PFSK-1 (cell line): ENCODE results near the gene DCUN1D3.

ENCODE experiments used
- POLR2AphosphoS5 ChIP-seq: IDR thresholded peaks from 2 replicates; pipeline ENCODE4 v1.6.1; 2012; ENCODE audit warnings: low read depth, mild to moderate bottlenecking, control low read depth, low read length, moderate library complexity
- TAF1 ChIP-seq: IDR thresholded peaks from 2 replicates; pipeline ENCODE4 v1.6.1; 2012; ENCODE audit warnings: low read length, control low read depth, borderline replicate concordance; ENCODE audit not compliant: insufficient read depth
- TF ChIP-seq, protein P1 (sequence below), 2 experiments: IDR thresholded peaks; 2 replicates each; pipeline versions ENCODE4 v1.6.1 to v1.8.0; 2011 to 2012; ENCODE audit warnings: low read depth in 2 of 2, low read length in 2 of 2, control low read depth in 1 of 2, inconsistent platforms in 1 of 2, mild to moderate bottlenecking in 1 of 2, moderate library complexity in 1 of 2; ENCODE audit not compliant: insufficient read depth in 1 of 2

DNA sequence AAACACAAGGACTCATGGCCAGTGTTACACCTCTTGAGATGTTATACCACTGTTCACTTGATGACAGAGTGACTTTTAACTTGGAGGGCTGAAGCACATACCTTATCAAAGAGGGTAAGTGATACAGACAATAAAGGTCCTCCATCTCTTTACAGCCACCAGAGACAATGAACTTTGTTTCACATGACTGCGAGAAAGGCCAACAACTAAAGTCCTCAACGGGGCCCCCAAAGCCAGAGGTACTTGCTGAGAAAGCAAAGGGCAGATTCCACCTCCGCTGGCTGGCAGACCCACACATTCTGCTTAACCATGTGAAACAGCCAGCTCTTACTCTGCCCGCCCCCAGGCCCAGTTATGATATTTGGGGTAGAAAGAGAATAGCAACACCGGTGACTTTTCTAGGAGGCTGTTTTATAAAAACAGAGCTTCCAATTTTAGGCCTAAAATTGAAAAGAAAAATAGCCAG is 21.4 kb downstream of the DCUN1D3 start:
- TF ChIP-seq, protein P1, sequence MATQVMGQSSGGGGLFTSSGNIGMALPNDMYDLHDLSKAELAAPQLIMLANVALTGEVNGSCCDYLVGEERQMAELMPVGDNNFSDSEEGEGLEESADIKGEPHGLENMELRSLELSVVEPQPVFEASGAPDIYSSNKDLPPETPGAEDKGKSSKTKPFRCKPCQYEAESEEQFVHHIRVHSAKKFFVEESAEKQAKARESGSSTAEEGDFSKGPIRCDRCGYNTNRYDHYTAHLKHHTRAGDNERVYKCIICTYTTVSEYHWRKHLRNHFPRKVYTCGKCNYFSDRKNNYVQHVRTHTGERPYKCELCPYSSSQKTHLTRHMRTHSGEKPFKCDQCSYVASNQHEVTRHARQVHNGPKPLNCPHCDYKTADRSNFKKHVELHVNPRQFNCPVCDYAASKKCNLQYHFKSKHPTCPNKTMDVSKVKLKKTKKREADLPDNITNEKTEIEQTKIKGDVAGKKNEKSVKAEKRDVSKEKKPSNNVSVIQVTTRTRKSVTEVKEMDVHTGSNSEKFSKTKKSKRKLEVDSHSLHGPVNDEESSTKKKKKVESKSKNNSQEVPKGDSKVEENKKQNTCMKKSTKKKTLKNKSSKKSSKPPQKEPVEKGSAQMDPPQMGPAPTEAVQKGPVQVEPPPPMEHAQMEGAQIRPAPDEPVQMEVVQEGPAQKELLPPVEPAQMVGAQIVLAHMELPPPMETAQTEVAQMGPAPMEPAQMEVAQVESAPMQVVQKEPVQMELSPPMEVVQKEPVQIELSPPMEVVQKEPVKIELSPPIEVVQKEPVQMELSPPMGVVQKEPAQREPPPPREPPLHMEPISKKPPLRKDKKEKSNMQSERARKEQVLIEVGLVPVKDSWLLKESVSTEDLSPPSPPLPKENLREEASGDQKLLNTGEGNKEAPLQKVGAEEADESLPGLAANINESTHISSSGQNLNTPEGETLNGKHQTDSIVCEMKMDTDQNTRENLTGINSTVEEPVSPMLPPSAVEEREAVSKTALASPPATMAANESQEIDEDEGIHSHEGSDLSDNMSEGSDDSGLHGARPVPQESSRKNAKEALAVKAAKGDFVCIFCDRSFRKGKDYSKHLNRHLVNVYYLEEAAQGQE (IDR thresholded peaks at IDR 0.05; ENCODE audit: insufficient read depth in 1 of 2, low read depth in 2 of 2, low read length in 2 of 2): no peak
- TF ChIP-seq TAF1: no peak
- TF ChIP-seq POLR2AphosphoS5: no peak
